Uterine smooth muscle cell (primary cell): ENCODE results near the gene SFI1. TPM values are rescaled to one million over a fixed set of nuclear protein-coding genes. Genes with fewer than 3 reads are reported as not detected.

ENCODE experiments used
- total RNA-seq: library from RNA; depleted of rRNA; stranded (reverse); fragments of >200 nt; gene quantifications from 2 replicates; pipeline ENCODE4 v1.2.3, GENCODE V29; 2014

The SFI1 gene, protein sequence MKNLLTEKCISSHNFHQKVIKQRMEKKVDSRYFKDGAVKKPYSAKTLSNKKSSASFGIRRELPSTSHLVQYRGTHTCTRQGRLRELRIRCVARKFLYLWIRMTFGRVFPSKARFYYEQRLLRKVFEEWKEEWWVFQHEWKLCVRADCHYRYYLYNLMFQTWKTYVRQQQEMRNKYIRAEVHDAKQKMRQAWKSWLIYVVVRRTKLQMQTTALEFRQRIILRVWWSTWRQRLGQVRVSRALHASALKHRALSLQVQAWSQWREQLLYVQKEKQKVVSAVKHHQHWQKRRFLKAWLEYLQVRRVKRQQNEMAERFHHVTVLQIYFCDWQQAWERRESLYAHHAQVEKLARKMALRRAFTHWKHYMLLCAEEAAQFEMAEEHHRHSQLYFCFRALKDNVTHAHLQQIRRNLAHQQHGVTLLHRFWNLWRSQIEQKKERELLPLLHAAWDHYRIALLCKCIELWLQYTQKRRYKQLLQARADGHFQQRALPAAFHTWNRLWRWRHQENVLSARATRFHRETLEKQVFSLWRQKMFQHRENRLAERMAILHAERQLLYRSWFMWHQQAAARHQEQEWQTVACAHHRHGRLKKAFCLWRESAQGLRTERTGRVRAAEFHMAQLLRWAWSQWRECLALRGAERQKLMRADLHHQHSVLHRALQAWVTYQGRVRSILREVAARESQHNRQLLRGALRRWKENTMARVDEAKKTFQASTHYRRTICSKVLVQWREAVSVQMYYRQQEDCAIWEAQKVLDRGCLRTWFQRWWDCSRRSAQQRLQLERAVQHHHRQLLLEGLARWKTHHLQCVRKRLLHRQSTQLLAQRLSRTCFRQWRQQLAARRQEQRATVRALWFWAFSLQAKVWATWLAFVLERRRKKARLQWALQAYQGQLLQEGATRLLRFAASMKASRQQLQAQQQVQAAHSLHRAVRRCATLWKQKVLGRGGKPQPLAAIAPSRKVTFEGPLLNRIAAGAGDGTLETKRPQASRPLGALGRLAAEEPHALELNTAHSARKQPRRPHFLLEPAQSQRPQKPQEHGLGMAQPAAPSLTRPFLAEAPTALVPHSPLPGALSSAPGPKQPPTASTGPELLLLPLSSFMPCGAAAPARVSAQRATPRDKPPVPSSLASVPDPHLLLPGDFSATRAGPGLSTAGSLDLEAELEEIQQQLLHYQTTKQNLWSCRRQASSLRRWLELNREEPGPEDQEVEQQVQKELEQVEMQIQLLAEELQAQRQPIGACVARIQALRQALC
- 22.1 and 28.6 TPM in 2 replicates for total RNA-seq

DNA sequence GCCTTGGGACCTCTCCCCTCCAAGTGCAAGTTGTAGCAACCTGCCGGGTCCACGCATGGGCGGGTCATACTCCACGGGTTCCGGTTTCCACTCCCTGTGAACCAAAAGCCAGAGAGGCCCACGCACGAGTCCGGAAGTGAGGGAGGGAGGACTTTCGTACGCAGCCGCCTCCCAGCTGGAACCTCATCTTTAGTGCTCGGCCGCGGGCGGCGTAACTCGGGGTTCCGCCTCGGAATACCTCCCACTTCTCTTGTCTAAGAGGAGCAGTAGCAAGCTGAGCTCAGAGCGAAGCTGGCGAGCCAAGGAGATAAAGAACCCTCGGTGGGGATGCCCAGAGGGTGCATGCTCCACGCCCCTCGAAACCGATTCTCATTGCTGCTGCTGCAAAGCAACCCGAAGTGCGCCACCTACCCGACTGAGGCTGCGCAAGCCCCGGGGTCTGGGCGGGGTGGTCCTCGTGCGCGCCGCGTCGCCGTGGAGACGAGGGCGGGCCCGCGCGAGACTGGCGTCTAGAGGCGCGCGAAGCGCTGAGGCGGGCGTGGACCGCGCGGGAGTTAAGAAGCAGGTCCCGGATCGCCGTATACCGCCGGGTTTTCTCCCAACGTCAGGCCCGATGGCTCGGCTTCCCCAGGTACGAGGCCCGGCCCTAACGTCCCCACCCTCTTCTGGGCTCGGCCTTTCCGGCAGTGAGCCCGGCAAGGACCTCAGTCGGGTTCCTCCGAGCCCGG is at the start of gene SFI1:
TSS of gene SFI1 (plus strand) at position 530 of the 728 bp plus-strand sequence. CDS start 11,749 bp downstream, outside the sequence.

DNA sequence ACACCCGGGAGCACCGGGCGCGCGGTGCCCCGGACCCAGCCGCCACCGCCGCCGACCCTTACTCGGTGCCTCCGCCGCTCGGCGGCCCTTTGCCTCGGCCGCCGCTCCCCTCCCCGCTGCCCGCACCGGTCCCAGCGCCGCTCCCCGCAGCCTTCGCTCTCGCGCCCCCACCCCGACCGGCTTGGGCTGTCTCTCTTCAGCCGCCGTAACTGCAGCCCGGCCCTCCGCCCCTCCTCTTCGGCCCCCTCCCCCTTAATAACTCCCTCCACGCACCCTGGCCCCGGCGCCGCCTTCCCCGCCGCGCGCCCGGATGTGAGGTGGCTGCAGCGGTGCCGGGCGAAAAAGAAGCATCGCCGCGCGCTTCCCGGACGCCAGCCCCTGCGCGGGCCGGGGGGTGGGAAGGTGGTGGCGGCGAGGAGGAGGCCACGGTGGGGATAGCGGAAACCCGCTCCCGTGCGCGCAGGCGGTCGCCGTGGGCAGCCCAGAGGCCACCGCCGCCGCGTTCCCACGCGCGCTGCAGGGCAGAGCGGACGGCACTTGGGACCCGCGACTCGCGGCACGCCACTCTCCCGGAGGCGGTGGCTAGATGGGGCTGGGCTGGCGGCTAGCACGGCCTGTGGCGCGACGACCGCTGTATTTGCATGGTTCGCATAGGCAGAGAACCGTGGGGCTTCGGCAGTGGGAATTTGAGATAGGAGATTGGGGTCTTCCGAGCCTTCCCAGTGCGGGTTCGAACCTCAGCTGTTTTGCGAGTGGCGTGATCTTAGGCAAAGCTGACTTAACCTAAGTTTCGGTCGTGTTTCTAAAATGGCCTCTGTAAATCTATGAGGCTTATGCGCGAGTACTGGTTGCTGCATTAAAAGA is 6.5 kb upstream of the SFI1 start, which contains the start of gene EIF4ENIF1:
TSS of gene EIF4ENIF1 (minus strand) at position 211 of the 864 bp plus-strand sequence. CDS start 1,124 bp downstream, outside the sequence.

DNA sequence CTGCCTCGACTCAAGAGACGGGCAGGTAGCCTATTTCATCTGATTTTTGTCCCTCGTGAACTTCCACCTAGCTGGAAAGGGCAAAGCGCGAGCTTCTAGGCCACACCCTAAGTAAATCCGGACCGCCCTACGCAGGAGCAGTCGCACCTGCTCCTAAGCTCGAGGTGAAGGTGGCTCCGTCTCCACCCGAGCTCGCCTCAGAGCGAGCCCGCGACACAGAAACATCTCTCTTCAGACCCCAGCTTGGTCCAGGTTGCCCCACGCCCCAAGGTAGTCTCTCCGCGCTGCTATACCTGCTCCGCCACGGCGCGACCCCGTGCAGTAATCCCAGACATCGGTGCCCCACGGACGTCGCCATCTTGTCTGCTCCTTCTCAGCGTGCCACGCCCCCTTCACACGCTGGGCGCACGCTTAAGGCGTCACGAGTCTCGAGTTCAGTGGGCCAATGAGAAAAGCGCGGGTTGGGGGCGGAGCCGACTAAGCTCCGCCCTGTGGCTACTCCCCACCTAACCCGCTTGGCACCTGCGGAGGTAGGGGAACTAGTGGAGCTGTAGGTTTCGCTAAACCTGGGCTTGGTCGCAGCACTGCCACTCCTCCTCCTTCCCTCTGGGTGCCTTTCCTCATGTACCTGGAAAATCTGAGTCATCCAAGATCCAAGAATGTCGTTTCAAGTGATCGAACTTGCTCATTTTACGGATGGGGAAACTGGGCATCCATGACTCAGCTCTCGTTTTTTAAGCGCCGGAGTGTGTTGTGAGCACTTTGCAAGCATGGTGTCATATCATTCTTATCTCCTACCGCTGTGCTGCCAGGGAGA is 165.7 kb downstream of the SFI1 start, which contains the start of gene PISD:
TSS of gene PISD (minus strand) at position 365 of the 817 bp plus-strand sequence. CDS start at position 358, 7 bp downstream.

Other genes starting within 250 kb of the SFI1 start
- 22.2 and 22.7 TPM in 2 replicates for gene PIK3IP1, start 204.0 kb upstream of the SFI1 start, total RNA-seq
- gene PATZ1, start 150.2 kb upstream of the SFI1 start, total RNA-seq, result 11.4 and 11.7 TPM in 2 replicates
- 72.2 and 93.1 TPM in 2 replicates for gene DRG1, start 96.9 kb upstream of the SFI1 start, total RNA-seq
- 10.4 and 10.6 TPM in 2 replicates for gene EIF4ENIF1, start 6.7 kb upstream of the SFI1 start, total RNA-seq
- 45.4 and 47.7 TPM in 2 replicates for gene PISD, start 165.7 kb downstream of the SFI1 start, total RNA-seq